GM12878 (cell line): Measurements from ENCODE around the gene UBE2O. TPM values are rescaled to one million over a fixed set of nuclear protein-coding genes. Genes with fewer than 3 reads are reported as not detected.

Experiments
- ATAC-seq: fragments of 200-7000 bp; cut with Tn5 transposase; 3 replicates; pipeline ENCODE4 v1.9.1; 2020; ENCODE audit warnings: mild to moderate bottlenecking, moderate library complexity
- BruUV-seq: library from RNA; stranded (reverse); fragments of 400-500 nt; replicated peaks from 2 replicates; lab custom pipeline; 2021; lab: Mats Ljungman, UMichigan
- CTCF ChIA-PET: fragments of 300-600 bp; sonication (Branson Sonifier 250); formaldehyde crosslinking; extraction: SDS; loops from one replicate; lab custom pipeline; 2021; ENCODE audit warnings: inconsistent platforms; lab: Yijun Ruan, JAX
- POLR2A ChIA-PET: fragments of 350-600 bp; formaldehyde crosslinking; extraction: SDS; loops from one replicate; lab custom pipeline; 2021; ENCODE audit warnings: inconsistent platforms; lab: Charles Lee
- RAD21 ChIA-PET: fragments of 300-600 bp; sonication (Branson Sonifier 250); formaldehyde crosslinking; loops from one replicate; lab custom pipeline; 2023; ENCODE audit warnings: antibody characterized with exemption; ENCODE audit not compliant: unreplicated experiment; lab: Charles Lee
- SMC1A ChIA-PET: fragments of 300-600 bp; sonication (Branson Sonifier 250); formaldehyde crosslinking; loops from one replicate; lab custom pipeline; 2023; ENCODE audit not compliant: unreplicated experiment, uncharacterized antibody; lab: Charles Lee
- DNase-seq: peaks from one replicate; pipeline ENCODE4 v3.0.0-alpha.2; 2011; ENCODE audit warnings: low read depth, low spot score
- FAIRE-seq: peaks from 3 replicates; lab custom pipeline; 2011; peaks lifted over from hg19 to GRCh38; lab: Jason Lieb, UNC
- H2AFZ ChIP-seq: 2 replicates; pipeline ENCODE4 v1.6.0; 2011; ENCODE audit warnings: low read depth, low read length, control low read depth; ENCODE audit not compliant: control insufficient read depth
- H3K27ac ChIP-seq: 2 replicates; pipeline ENCODE4 v1.5.1; 2011; ENCODE audit warnings: control low read depth; ENCODE audit not compliant: control insufficient read depth, insufficient read depth
- H3K27me3 ChIP-seq, 2 experiments: replicated peaks in 1 of 2; 2 replicates each; pipeline versions ENCODE4 v1.6.0 to v1.6.1; 2011; ENCODE audit warnings: low read length in 1 of 2; ENCODE audit not compliant: control insufficient read depth in 2 of 2, insufficient read depth in 2 of 2
- H3K36me3 ChIP-seq, 2 experiments: 2 replicates each; pipeline ENCODE4 v1.5.1; 2011; ENCODE audit warnings: low read length in 1 of 2; ENCODE audit not compliant: control insufficient read depth in 2 of 2, insufficient read depth in 2 of 2
- H3K4me1 ChIP-seq: 2 replicates; pipeline ENCODE4 v1.6.1; 2011; ENCODE audit warnings: mild to moderate bottlenecking, low read length, moderate library complexity, mixed read lengths; ENCODE audit not compliant: control insufficient read depth, insufficient read depth
- H3K4me2 ChIP-seq: 2 replicates; pipeline ENCODE4 v1.6.0; 2011; ENCODE audit warnings: control low read depth; ENCODE audit not compliant: control insufficient read depth, insufficient read depth
- H3K4me3 ChIP-seq: fragments of 200-600 bp; sonication (generic); 2 replicates; pipeline ENCODE4 v1.5.1; 2016
- H3K79me2 ChIP-seq: 2 replicates; pipeline ENCODE4 v1.6.0; 2011; ENCODE audit warnings: low read length; ENCODE audit not compliant: control insufficient read depth, insufficient read depth
- H3K9ac ChIP-seq: 2 replicates; pipeline ENCODE4 v1.8.0; 2011; ENCODE audit warnings: low read length, control low read depth, mixed read lengths; ENCODE audit not compliant: control insufficient read depth, insufficient read depth
- H3K9me3 ChIP-seq: replicated peaks from 3 replicates; pipeline ENCODE4 v1.5.1; 2011; ENCODE audit warnings: mild to moderate bottlenecking, low read length; ENCODE audit not compliant: control insufficient read depth, insufficient read depth
- H4K20me1 ChIP-seq: 2 replicates; pipeline ENCODE4 v1.6.0; 2011; ENCODE audit not compliant: control insufficient read depth, insufficient read depth
- EGR1 ChIP-seq, 2 experiments: IDR thresholded peaks; 1 replicate in 1 of 2; 2 replicates in 1 of 2; pipeline ENCODE4 v1.6.1; 2011 to 2012; ENCODE audit warnings: low read depth in 2 of 2, low read length in 2 of 2, borderline replicate concordance in 1 of 2, mild to moderate bottlenecking in 1 of 2, moderate library complexity in 1 of 2
- MEF2B ChIP-seq: fragments of 450-650 bp; IDR thresholded peaks from 2 replicates; pipeline ENCODE4 v1.6.1; 2018; ENCODE audit warnings: mild to moderate bottlenecking, moderate library complexity; ENCODE audit not compliant: partially characterized antibody, poor library complexity, severe bottlenecking
- POLR2A ChIP-seq: IDR thresholded peaks from 2 replicates; pipeline ENCODE4 v1.6.1; 2011; ENCODE audit warnings: low read depth, mild to moderate bottlenecking, low read length
- TCF12 ChIP-seq: IDR thresholded peaks from 2 replicates; pipeline ENCODE4 v1.6.1; 2011; ENCODE audit warnings: low read depth, mild to moderate bottlenecking, low read length
- WGBS: methylation state at CpG from one replicate; pipeline ENCODE4 v1.1.6; 2016; ENCODE audit warnings: low lambda C conversion rate; ENCODE audit not compliant: insufficient replicate concordance, insufficient coverage; ENCODE audit errors: missing lambda C conversion rate; 5-methylcytosine and 5-hydroxymethylcytosine counted together
- in situ Hi-C: fragments of 300-500 bp; cut with MboI; formaldehyde crosslinking; loops from 9 replicates; pipeline ENCODE4 v1.14.3; 2018; ENCODE audit warnings: mixed read lengths
- intact Hi-C: fragments of 100-400 bp; cut with micrococcal nuclease; formaldehyde crosslinking; loops from one replicate; pipeline ENCODE4 v1.14.2; 2022; ENCODE audit not compliant: unreplicated experiment
- polyA plus RNA-seq, 11 experiments: library from polyadenylated mRNA; depleted of rRNA in 4 of 11; unstranded in 6 of 11; stranded (reverse) in 5 of 11; fragments of >200 nt; fragmentation: Nextera tagmentation in 4 of 11; fragmentation: Illumina TruSeq in 1 of 11; extraction: Ambion mirVana in 4 of 11; extraction: Trizol in 1 of 11; gene quantifications; 1 replicate in 1 of 11; 2 replicates in 10 of 11; pipeline versions ENCODE4 v1.2.1 to v1.2.3, GENCODE V29; 2011 to 2016; ENCODE audit warnings: inconsistent platforms in 2 of 11, missing spikeins in 2 of 11, low read depth in 1 of 11
- total RNA-seq, 4 experiments: library from RNA; depleted of rRNA in 3 of 4; stranded (reverse); fragments of >200 nt in 3 of 4; fragmentation: Illumina TruSeq in 1 of 4; extraction: Trizol in 1 of 4; gene quantifications; 2 replicates each; pipeline versions ENCODE4 v1.2.1 to v1.2.3, GENCODE V29; 2013 to 2021

Gene UBE2O
- total and polyA plus RNA-seq, 10 of the 15 experiments (the other 5 are each of a cell fraction or from before 2014, with no cell fraction given): 2.1 to 39.0 (median 14.1) TPM

GRCh38 chr17:76491271-76492122, 38.5 kb upstream of the UBE2O start:
- Histone ChIP-seq H4K20me1 (no peaks in the 10 kb centered on the region), H3K9me3 (no peaks in the 10 kb centered on the region), H3K27ac (peak overlapping the region; percentile 80), H2AFZ (no peak overlapping the region), H3K36me3 (no peaks in the 10 kb centered on the region; a peak in 3 of 4 replicates), H3K27me3 (no peaks in the 10 kb centered on the region), H3K4me1 (peaks cover 55% of the 10 kb centered on the region), H3K4me3 (peak overlapping the region; percentile 32; the same call in 1 of the 2 replicates), H3K79me2 (peaks cover 34% of the 10 kb centered on the region), H3K4me2 (peak overlapping the region; percentile 83), H3K9ac (peak overlapping the region; percentile 40)
- SMC1A ChIA-PET: interaction anchor here (0.6 to 4.6 kb wide), 4 partner anchors 9 to 1360 kb away, joined by 3 to 49 read pairs (median 15); partner anchors contain the start of genes AANAT and NT5C
- FAIRE-seq (no peak), DNase-seq (no peak), ATAC-seq (peak; percentile 9)
- POLR2A ChIA-PET: interaction anchor here (0.5 to 4.1 kb wide), 5 partner anchors 10 to 358 kb away, joined by 3 to 49 read pairs (median 7); partner anchors contain the start of gene RHBDF2
- RAD21 ChIA-PET: interaction anchor here (0.7 to 6.4 kb wide), 6 partner anchors 10 to 33 kb away, joined by 3 to 50 read pairs (median 6); no protein-coding TSS in a partner anchor
- WGBS: 54% methylated on average over 16 of the region's 17 CpGs
- intact Hi-C loops (no loop called here), in situ Hi-C loops (no loop called here)
- CTCF ChIA-PET: interaction anchor here (1.0 to 3.5 kb wide), 6 partner anchors 9 to 84 kb away, joined by 3 to 35 read pairs (median 4); partner anchors contain the start of gene RHBDF2
- no TSS peak for BruUV-seq
- TF ChIP-seq MEF2B (no peak), POLR2A (peak; percentile 39; the same call in 1 of the 2 replicates), TCF12 (0 out of 2 replicates have a peak, but pooled peaks have one; percentile 22), EGR1 (IDR thresholded peaks at IDR 0.05; ENCODE audit: borderline replicate concordance in 1 of 2, low read depth in 2 of 2, low read length in 2 of 2) (peak in 1 of 2 experiments; percentile 65; a peak in 1 of 3 replicates)
